IPS DF 6.9 (cell line): ENCODE results near the gene NAA40.
"Not testable (repeated sequence)": the region's sequence is repeated elsewhere in the genome, so short reads cannot be mapped to it uniquely, and the experiment has no call there.

Source experiments
- DNase-seq: peaks from one replicate; pipeline ENCODE4 v3.0.0-alpha.2; 2013; ENCODE audit warnings: low read depth, low spot score
- H3K27ac ChIP-seq: one replicate; pipeline ENCODE4 v1.5.1; 2013; ENCODE audit warnings: low read length, control low read depth
- H3K27me3 ChIP-seq: 2 replicates; pipeline ENCODE4 v1.6.1; 2013; ENCODE audit warnings: mild to moderate bottlenecking, low read length; ENCODE audit not compliant: control insufficient read depth, insufficient read depth
- H3K36me3 ChIP-seq: 2 replicates; pipeline ENCODE4 v1.6.1; 2013; ENCODE audit warnings: low read length; ENCODE audit not compliant: control insufficient read depth, insufficient read depth
- H3K4me1 ChIP-seq: 2 replicates; pipeline ENCODE4 v1.6.1; 2013; ENCODE audit warnings: low read length; ENCODE audit not compliant: control insufficient read depth, insufficient read depth
- H3K4me3 ChIP-seq: 2 replicates; pipeline ENCODE4 v1.5.1; 2013; ENCODE audit warnings: mild to moderate bottlenecking, low read length
- H3K9me3 ChIP-seq: 2 replicates; pipeline ENCODE4 v1.6.1; 2013; ENCODE audit warnings: low read length, inconsistent platforms; ENCODE audit not compliant: control insufficient read depth, insufficient read depth
- WGBS: extraction: QIAGEN DNeasy Blood & Tissue Kit; methylation state at CpG from one replicate; pipeline ENCODE4 v1.1.7; 2013; ENCODE audit warnings: mixed read lengths, missing lambda C conversion rate; ENCODE audit not compliant: insufficient read length, insufficient coverage; 5-methylcytosine and 5-hydroxymethylcytosine counted together

The NAA40 gene

GRCh38 chr11:63966444-63966843 is 27.6 kb downstream of the NAA40 start:
- Histone ChIP-seq H3K36me3 (no peaks in the 10 kb centered on the region), H3K9me3 (no peaks in the 10 kb centered on the region), H3K4me1 (peaks cover 1% of the 10 kb centered on the region; the same call in 1 of the 2 replicates), H3K27me3 (no peaks in the 10 kb centered on the region; the same call in none of the 2 replicates), H3K27ac (no peak overlapping the region), H3K4me3 (no peak overlapping the region)
- no CpG with 5 or more reads among the region's 1 CpG for WGBS
- no peak for DNase-seq

GRCh38 chr11:63969461-63969860 is 30.7 kb downstream of the NAA40 start:
- WGBS = no CpG with 5 or more reads among the region's 2 CpGs
- Histone ChIP-seq H3K36me3 (no peaks in the 10 kb centered on the region), H3K4me1 (no peaks in the 10 kb centered on the region)

GRCh38 chr11:63970902-63971301 is 32.1 kb downstream of the NAA40 start:
- Histone ChIP-seq H3K4me3 (no peak overlapping the region), H3K9me3 (no peaks in the 10 kb centered on the region), H3K27ac (no peak overlapping the region), H3K36me3 (no peaks in the 10 kb centered on the region), H3K4me1 (no peaks in the 10 kb centered on the region), H3K27me3 (no peaks in the 10 kb centered on the region)
- WGBS = no CpG with 5 or more reads among the region's 5 CpGs
- DNase-seq = no peak

More at GRCh38 chr11:63969461-63969860, 30.7 kb downstream of the NAA40 start:
- no peak for DNase-seq
- no peaks in the 10 kb centered on the region; the same call in none of the 2 replicates for H3K27me3 ChIP-seq
- H3K9me3 ChIP-seq = no peaks in the 10 kb centered on the region
- no peak overlapping the region for H3K4me3 ChIP-seq
- H3K27ac ChIP-seq = no peak overlapping the region

GRCh38 chr11:63973912-63974258 is 35.1 kb downstream of the NAA40 start:
- H3K4me3 ChIP-seq, H3K36me3 ChIP-seq, H3K27ac ChIP-seq, H3K27me3 ChIP-seq, H3K9me3 ChIP-seq, H3K4me1 ChIP-seq, DNase-seq: not testable (repeated sequence)
- no CpG with 5 or more reads among the region's 18 CpGs for WGBS

- no peak within 1 kb of the TSS for H3K27ac ChIP-seq
- peak within 1 kb of the TSS; percentile 72 for H3K4me3 ChIP-seq
- H3K36me3 ChIP-seq = no peaks in the 10 kb centered on the region
- H3K27me3 ChIP-seq = no peaks in the 10 kb centered on the region
- WGBS = no CpG with 5 or more reads among the region's 67 CpGs
- no peaks in the 10 kb centered on the region for H3K4me1 ChIP-seq
- no peaks in the 10 kb centered on the region for H3K9me3 ChIP-seq
- DNase-seq = peak; percentile 100
These were observed 35.7 kb downstream of the NAA40 start, which contains the start of gene COX8A for GRCh38 chr11:63974259-63975143. Gene COX8A, plus strand, starts transcription at chr11:63974620. Its CDS starts 61 bp downstream, at chr11:63974681.

- no CpG with 5 or more reads among the region's 10 CpGs for WGBS
- Histone ChIP-seq H3K4me3 (no peak overlapping the region), H3K27me3 (no peaks in the 10 kb centered on the region), H3K36me3 (no peaks in the 10 kb centered on the region), H3K27ac (no peak overlapping the region), H3K9me3 (no peaks in the 10 kb centered on the region), H3K4me1 (no peaks in the 10 kb centered on the region; the same call in 1 of the 2 replicates)
- DNase-seq = no peak
These were observed 39.9 kb downstream of the NAA40 start for GRCh38 chr11:63978551-63979239.

- Histone ChIP-seq H3K4me1 (no peaks in the 10 kb centered on the region; the same call in 1 of the 2 replicates), H3K36me3 (no peaks in the 10 kb centered on the region), H3K4me3 (no peak overlapping the region), H3K27me3 (no peaks in the 10 kb centered on the region), H3K27ac (no peak overlapping the region), H3K9me3 (no peaks in the 10 kb centered on the region)
- no CpG with 5 or more reads among the region's 5 CpGs for WGBS
- DNase-seq = no peak
These were observed 40.6 kb downstream of the NAA40 start for GRCh38 chr11:63979426-63979825.

GRCh38 chr11:63985812-63986155 is 47.0 kb downstream of the NAA40 start:
- Histone ChIP-seq H3K36me3 (peaks cover 7% of the 10 kb centered on the region; the same call in 1 of the 2 replicates), H3K27me3 (no peaks in the 10 kb centered on the region), H3K4me3 (peak overlapping the region; percentile 14; the same call in 1 of the 2 replicates), H3K9me3 (no peaks in the 10 kb centered on the region), H3K4me1 (no peaks in the 10 kb centered on the region; the same call in 1 of the 2 replicates), H3K27ac (no peak overlapping the region)
- WGBS = no CpG with 5 or more reads among the region's 18 CpGs
- no peak for DNase-seq

GRCh38 chr11:63986156-63986931 is 47.5 kb downstream of the NAA40 start, which contains the start of gene OTUB1:
Gene OTUB1, plus strand, starts transcription at chr11:63986438. Its CDS starts 19 bp downstream, at chr11:63986457.
- Histone ChIP-seq H3K27ac (no peak within 1 kb of the TSS), H3K27me3 (no peaks in the 10 kb centered on the region), H3K9me3 (no peaks in the 10 kb centered on the region), H3K36me3 (peaks cover 11% of the 10 kb centered on the region; the same call in 1 of the 2 replicates), H3K4me1 (no peaks in the 10 kb centered on the region), H3K4me3 (peak within 1 kb of the TSS; percentile 96)
- DNase-seq = peak; percentile 88
- WGBS = no CpG with 5 or more reads among the region's 63 CpGs
